ENCODE results near the gene AFDN. TPM values are rescaled to one million over a fixed set of nuclear protein-coding genes. Genes with fewer than 3 reads are reported as not detected.

AFDN gene
- total RNA-seq, 1 donor from 2014 or later: 102 TPM

DNA sequence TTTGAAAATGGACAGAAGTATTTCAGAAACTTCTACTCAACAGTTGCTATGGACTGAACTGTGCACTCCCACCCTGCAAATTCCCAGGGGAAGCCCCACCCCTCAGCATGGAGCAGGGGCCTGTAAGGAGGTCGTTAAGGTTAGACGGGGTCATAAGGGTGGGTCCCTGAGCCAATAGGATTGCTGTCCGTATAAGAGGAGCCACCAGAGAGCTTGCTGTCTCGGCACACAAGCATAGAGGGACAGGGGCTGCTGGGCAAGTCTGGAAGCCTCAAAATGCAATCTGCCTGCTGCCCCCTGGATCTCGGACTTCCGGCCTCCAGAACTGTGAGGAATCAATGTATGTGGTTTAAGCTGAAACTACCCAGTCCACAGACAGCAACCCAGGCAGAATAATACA, 37.4 kb upstream of the AFDN start:
- no peaks in the 10 kb centered on the region for H3K79me2 ChIP-seq (ENCODE audit: insufficient read depth, low read length)
- no peak overlapping the region for H3K27ac ChIP-seq (ENCODE audit: low read depth, low read length)
- H4K20me1 ChIP-seq (ENCODE audit: insufficient read depth, low read length): no peaks in the 10 kb centered on the region
- H3K27me3 ChIP-seq (ENCODE audit: insufficient read depth, low read length): peaks cover 5% of the 10 kb centered on the region
- H2AFZ ChIP-seq (ENCODE audit: low read depth, low read length): no peak overlapping the region
- no peaks in the 10 kb centered on the region for H3K36me3 ChIP-seq (ENCODE audit: insufficient read depth, low read length)
- H3K4me3 ChIP-seq (ENCODE audit: insufficient read depth, low read depth, low read length): no peak overlapping the region
- no peaks in the 10 kb centered on the region for H3K9me3 ChIP-seq (ENCODE audit: insufficient read depth, low read depth, low read length)
- Mint-ChIP-seq H3K27me3 (ENCODE audit: low read depth, unreplicated experiment) (no peaks in the 10 kb centered on the region), H3K4me1 (ENCODE audit: low read depth, unreplicated experiment) (peaks cover 18% of the 10 kb centered on the region), H3K4me3 (ENCODE audit: unreplicated experiment) (no peak overlapping the region), H3K27ac (ENCODE audit: unreplicated experiment) (no peak overlapping the region), H3K36me3 (ENCODE audit: low read depth, unreplicated experiment) (no peaks in the 10 kb centered on the region), H3K9me3 (ENCODE audit: unreplicated experiment) (no peaks in the 10 kb centered on the region)
- no peak overlapping the region for H3K9ac ChIP-seq (ENCODE audit: low read length)
- TF ChIP-seq EZH2 (IDR thresholded peaks at IDR 0.05; ENCODE audit: insufficient read depth, low read length): no peak
- TF ChIP-seq, protein P1, sequence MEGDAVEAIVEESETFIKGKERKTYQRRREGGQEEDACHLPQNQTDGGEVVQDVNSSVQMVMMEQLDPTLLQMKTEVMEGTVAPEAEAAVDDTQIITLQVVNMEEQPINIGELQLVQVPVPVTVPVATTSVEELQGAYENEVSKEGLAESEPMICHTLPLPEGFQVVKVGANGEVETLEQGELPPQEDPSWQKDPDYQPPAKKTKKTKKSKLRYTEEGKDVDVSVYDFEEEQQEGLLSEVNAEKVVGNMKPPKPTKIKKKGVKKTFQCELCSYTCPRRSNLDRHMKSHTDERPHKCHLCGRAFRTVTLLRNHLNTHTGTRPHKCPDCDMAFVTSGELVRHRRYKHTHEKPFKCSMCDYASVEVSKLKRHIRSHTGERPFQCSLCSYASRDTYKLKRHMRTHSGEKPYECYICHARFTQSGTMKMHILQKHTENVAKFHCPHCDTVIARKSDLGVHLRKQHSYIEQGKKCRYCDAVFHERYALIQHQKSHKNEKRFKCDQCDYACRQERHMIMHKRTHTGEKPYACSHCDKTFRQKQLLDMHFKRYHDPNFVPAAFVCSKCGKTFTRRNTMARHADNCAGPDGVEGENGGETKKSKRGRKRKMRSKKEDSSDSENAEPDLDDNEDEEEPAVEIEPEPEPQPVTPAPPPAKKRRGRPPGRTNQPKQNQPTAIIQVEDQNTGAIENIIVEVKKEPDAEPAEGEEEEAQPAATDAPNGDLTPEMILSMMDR (IDR thresholded peaks at IDR 0.05; ENCODE audit: insufficient read depth, low read depth, low read length): no peak
- no peaks in the 10 kb centered on the region for H3K4me1 ChIP-seq (ENCODE audit: insufficient read depth, low read length)
- FAIRE-seq (no peak), DNase-seq (ENCODE audit: low read depth) (no peak)
- H3K4me2 ChIP-seq (ENCODE audit: low read length): no peak overlapping the region

DNA sequence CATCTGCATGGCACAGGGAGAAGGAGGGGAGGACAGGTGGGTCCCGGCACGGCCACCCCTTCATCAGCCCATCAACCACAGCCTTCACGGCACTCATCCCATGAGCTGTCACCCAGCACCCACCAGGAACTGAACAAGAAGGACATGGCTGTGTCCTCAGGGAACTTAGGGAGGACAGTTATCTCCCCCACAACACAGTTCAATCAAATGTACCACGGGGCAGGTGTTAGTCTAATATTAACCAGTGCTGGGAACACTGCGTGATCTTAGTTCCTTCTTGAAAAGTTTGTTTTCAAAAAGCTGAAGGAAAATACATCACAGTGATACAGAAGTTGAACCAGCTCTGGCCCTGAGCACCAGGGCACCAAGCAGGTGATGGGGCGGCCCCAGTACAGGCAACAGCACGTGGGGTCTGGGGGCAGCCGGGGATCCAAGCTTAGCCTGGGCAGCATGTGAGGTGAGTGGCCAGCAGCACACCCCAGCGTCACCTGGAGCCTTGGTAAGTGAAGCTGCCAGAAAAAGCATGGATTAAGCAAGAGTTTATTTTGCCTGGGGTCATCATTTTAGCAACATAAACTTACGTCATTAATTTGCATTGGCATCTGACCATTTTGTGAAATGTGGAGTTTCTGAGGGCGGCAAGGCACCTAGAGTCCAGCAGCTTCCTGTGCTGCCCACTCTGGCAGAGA, 35.5 kb upstream of the AFDN start:
- H3K27ac ChIP-seq (ENCODE audit: low read depth, low read length): no peak overlapping the region
- H3K4me1 ChIP-seq (ENCODE audit: insufficient read depth, low read length): no peaks in the 10 kb centered on the region
- no peak for TF ChIP-seq EZH2 (IDR thresholded peaks at IDR 0.05; ENCODE audit: insufficient read depth, low read length)
- TF ChIP-seq, protein P1 (IDR thresholded peaks at IDR 0.05; ENCODE audit: insufficient read depth, low read depth, low read length): no peak
- no peak overlapping the region for H3K4me3 Mint-ChIP-seq (ENCODE audit: unreplicated experiment)
- no peaks in the 10 kb centered on the region for H3K36me3 Mint-ChIP-seq (ENCODE audit: low read depth, unreplicated experiment)
- H3K36me3 ChIP-seq (ENCODE audit: insufficient read depth, low read length): no peaks in the 10 kb centered on the region
- no peaks in the 10 kb centered on the region for H4K20me1 ChIP-seq (ENCODE audit: insufficient read depth, low read length)
- H3K9me3 Mint-ChIP-seq (ENCODE audit: unreplicated experiment): peaks cover 2% of the 10 kb centered on the region
- no peak for FAIRE-seq
- peaks cover 18% of the 10 kb centered on the region for H3K4me1 Mint-ChIP-seq (ENCODE audit: low read depth, unreplicated experiment)
- H3K27me3 Mint-ChIP-seq (ENCODE audit: low read depth, unreplicated experiment): peaks cover 4% of the 10 kb centered on the region
- H3K27ac Mint-ChIP-seq (ENCODE audit: unreplicated experiment): no peak overlapping the region
- no peaks in the 10 kb centered on the region for H3K9me3 ChIP-seq (ENCODE audit: insufficient read depth, low read depth, low read length)
- DNase-seq (ENCODE audit: low read depth): no peak
- no peak overlapping the region for H2AFZ ChIP-seq (ENCODE audit: low read depth, low read length)
- H3K79me2 ChIP-seq (ENCODE audit: insufficient read depth, low read length): no peaks in the 10 kb centered on the region
- H3K27me3 ChIP-seq (ENCODE audit: insufficient read depth, low read length): peaks cover 5% of the 10 kb centered on the region
- no peak overlapping the region for H3K4me3 ChIP-seq (ENCODE audit: insufficient read depth, low read depth, low read length)
- H3K4me2 ChIP-seq (ENCODE audit: low read length): no peak overlapping the region
- no peak overlapping the region for H3K9ac ChIP-seq (ENCODE audit: low read length)

DNA sequence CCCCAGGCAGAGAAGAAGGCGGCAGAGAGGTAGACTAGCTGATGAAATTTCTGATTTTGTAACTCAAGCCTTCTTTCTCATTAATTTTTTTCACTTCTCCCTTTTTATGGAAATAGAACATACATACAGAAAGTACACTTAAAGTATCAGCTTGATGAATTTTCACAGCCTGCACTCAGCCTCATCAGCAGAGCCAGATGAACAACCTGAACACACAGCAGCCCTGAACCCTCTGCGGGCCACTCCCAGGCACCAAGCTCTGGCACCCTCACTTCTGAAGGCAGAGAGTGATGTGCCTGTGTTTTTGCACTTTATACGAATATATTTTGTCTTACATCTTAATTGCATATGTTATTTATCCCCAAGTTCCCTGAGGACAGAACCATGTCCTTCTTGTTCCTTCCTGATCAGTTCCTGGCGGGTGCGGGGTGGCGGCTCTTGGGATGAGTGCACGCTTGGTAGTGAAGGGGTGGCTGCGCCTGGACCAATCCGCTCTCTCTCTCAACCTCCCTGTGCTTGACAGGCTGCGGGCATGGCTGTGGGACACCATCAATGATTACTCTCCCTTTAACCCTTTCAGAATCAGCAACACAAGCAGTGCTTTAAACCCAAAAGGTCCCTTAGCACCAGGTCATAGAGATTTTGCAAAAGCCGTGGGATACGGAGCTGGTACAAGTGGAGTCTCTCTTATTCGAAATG, 34.8 kb upstream of the AFDN start:
- TF ChIP-seq EZH2 (IDR thresholded peaks at IDR 0.05; ENCODE audit: insufficient read depth, low read length): no peak
- TF ChIP-seq, protein P1 (IDR thresholded peaks at IDR 0.05; ENCODE audit: insufficient read depth, low read depth, low read length): no peak
- no peak overlapping the region for H2AFZ ChIP-seq (ENCODE audit: low read depth, low read length)
- H3K27ac Mint-ChIP-seq (ENCODE audit: unreplicated experiment): no peak overlapping the region

More for the DNA sequence above, 34.8 kb upstream of the AFDN start:
- Mint-ChIP-seq H3K4me1 (ENCODE audit: low read depth, unreplicated experiment) (peaks cover 16% of the 10 kb centered on the region), H3K9me3 (ENCODE audit: unreplicated experiment) (peaks cover 2% of the 10 kb centered on the region), H3K4me3 (ENCODE audit: unreplicated experiment) (no peak overlapping the region), H3K27me3 (ENCODE audit: low read depth, unreplicated experiment) (peaks cover 4% of the 10 kb centered on the region), H3K36me3 (ENCODE audit: low read depth, unreplicated experiment) (no peaks in the 10 kb centered on the region)
- Histone ChIP-seq H3K4me2 (ENCODE audit: low read length) (no peak overlapping the region), H3K4me1 (ENCODE audit: insufficient read depth, low read length) (no peaks in the 10 kb centered on the region), H3K36me3 (ENCODE audit: insufficient read depth, low read length) (no peaks in the 10 kb centered on the region), H3K9me3 (ENCODE audit: insufficient read depth, low read depth, low read length) (no peaks in the 10 kb centered on the region), H3K4me3 (ENCODE audit: insufficient read depth, low read depth, low read length) (no peak overlapping the region), H3K79me2 (ENCODE audit: insufficient read depth, low read length) (no peaks in the 10 kb centered on the region), H3K27ac (ENCODE audit: low read depth, low read length) (no peak overlapping the region), H4K20me1 (ENCODE audit: insufficient read depth, low read length) (no peaks in the 10 kb centered on the region), H3K27me3 (ENCODE audit: insufficient read depth, low read length) (peaks cover 2% of the 10 kb centered on the region), H3K9ac (ENCODE audit: low read length) (no peak overlapping the region)
- no peak for DNase-seq (ENCODE audit: low read depth)
- no peak for FAIRE-seq

Data from astrocyte (in vitro differentiated cells and primary cell).